ENCODE results near the gene ZNF598. TPM values are rescaled to one million over a fixed set of nuclear protein-coding genes. Genes with fewer than 3 reads are reported as not detected.
A peak's percentile ranks its signal among the peaks of the same experiment; 100 is the strongest.

ZNF598 gene
- total and polyA plus RNA-seq, 2 experiments from 2014 or later = 8.5 to 48.6 TPM

- TF ChIP-seq CREB1 (CRISPR knock-in tag; IDR thresholded peaks at IDR 0.05; ENCODE audit: low read depth) (no peak), ZNF114 (CRISPR knock-in tag; IDR thresholded peaks at IDR 0.05) (no peak)
- TF ChIP-seq, protein P1, sequence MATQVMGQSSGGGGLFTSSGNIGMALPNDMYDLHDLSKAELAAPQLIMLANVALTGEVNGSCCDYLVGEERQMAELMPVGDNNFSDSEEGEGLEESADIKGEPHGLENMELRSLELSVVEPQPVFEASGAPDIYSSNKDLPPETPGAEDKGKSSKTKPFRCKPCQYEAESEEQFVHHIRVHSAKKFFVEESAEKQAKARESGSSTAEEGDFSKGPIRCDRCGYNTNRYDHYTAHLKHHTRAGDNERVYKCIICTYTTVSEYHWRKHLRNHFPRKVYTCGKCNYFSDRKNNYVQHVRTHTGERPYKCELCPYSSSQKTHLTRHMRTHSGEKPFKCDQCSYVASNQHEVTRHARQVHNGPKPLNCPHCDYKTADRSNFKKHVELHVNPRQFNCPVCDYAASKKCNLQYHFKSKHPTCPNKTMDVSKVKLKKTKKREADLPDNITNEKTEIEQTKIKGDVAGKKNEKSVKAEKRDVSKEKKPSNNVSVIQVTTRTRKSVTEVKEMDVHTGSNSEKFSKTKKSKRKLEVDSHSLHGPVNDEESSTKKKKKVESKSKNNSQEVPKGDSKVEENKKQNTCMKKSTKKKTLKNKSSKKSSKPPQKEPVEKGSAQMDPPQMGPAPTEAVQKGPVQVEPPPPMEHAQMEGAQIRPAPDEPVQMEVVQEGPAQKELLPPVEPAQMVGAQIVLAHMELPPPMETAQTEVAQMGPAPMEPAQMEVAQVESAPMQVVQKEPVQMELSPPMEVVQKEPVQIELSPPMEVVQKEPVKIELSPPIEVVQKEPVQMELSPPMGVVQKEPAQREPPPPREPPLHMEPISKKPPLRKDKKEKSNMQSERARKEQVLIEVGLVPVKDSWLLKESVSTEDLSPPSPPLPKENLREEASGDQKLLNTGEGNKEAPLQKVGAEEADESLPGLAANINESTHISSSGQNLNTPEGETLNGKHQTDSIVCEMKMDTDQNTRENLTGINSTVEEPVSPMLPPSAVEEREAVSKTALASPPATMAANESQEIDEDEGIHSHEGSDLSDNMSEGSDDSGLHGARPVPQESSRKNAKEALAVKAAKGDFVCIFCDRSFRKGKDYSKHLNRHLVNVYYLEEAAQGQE (IDR thresholded peaks at IDR 0.05; ENCODE audit: unreplicated experiment) = no peak
Measured at GRCh38 chr16:2028146-2028545, 18.5 kb upstream of the ZNF598 start (continued).

GRCh38 chr16:2027024-2028010 lies 17.7 kb upstream of the ZNF598 start:
- Histone ChIP-seq H3K27ac (ENCODE audit: low read depth) (no peak overlapping the region), H3K27me3 (ENCODE audit: insufficient read depth) (peaks cover 36% of the 10 kb centered on the region)
- no peak for TF ChIP-seq ZNF114 (CRISPR knock-in tag; IDR thresholded peaks at IDR 0.05)
- no peak for TF ChIP-seq EZH2phosphoT487 (IDR thresholded peaks at IDR 0.05; ENCODE audit: unreplicated experiment)
- no peak for TF ChIP-seq CREB1 (CRISPR knock-in tag; IDR thresholded peaks at IDR 0.05; ENCODE audit: low read depth)
- TF ChIP-seq POLR2AphosphoS5 (IDR thresholded peaks at IDR 0.05; ENCODE audit: low read depth) = no peak
- TF ChIP-seq JUNB (IDR thresholded peaks at IDR 0.05; ENCODE audit: unreplicated experiment) = no peak
- TF ChIP-seq, protein P1 (IDR thresholded peaks at IDR 0.05; ENCODE audit: unreplicated experiment) = no peak
- TF ChIP-seq NANOG (IDR thresholded peaks at IDR 0.05; ENCODE audit: borderline replicate concordance) = no peak
- TF ChIP-seq EZH2 (IDR thresholded peaks at IDR 0.05; ENCODE audit: low read depth, unreplicated experiment) = no peak
- no peak for TF ChIP-seq ZNF462 (CRISPR knock-in tag; IDR thresholded peaks at IDR 0.05)

More at GRCh38 chr16:2027024-2028010, 17.7 kb upstream of the ZNF598 start:
- ATAC-seq (no peak), DNase-seq (ENCODE audit: low spot score) (no peak)
- Histone ChIP-seq H3F3A (replicated peaks; ENCODE audit: low read depth) (peaks cover 5% of the 10 kb centered on the region), H3K4me2 (peak overlapping the region; percentile 85), H3K4me3 (peak overlapping the region; percentile 60), H4K20me1 (replicated peaks; ENCODE audit: insufficient read depth) (no peaks in the 10 kb centered on the region), H3K9me2 (ENCODE audit: insufficient read depth) (no peaks in the 10 kb centered on the region), H3K79me2 (replicated peaks; ENCODE audit: insufficient read depth) (no peaks in the 10 kb centered on the region), H3K4me1 (ENCODE audit: insufficient read depth) (no peaks in the 10 kb centered on the region; the same call in 1 of the 2 replicates), H2AFZ (peak overlapping the region; percentile 72; the same call in 1 of the 2 replicates), H3K36me3 (ENCODE audit: insufficient read depth) (no peaks in the 10 kb centered on the region)
- peak overlapping the region; percentile 81 for H3K4me3 Mint-ChIP-seq
- peaks cover 14% of the 10 kb centered on the region for H3K27me3 Mint-ChIP-seq (ENCODE audit: insufficient read depth, low read depth, poor library complexity)
- no peak overlapping the region for H3K27ac Mint-ChIP-seq
- H3K9me3 Mint-ChIP-seq = no peaks in the 10 kb centered on the region
- H3K4me1 Mint-ChIP-seq = peaks cover 12% of the 10 kb centered on the region
- peaks cover 3% of the 10 kb centered on the region; the same call in 1 of the 3 replicates for H3K36me3 Mint-ChIP-seq (ENCODE audit: low read depth)

Measured in GM23338 (cell line).